ENCODE results near the gene PRR15. TPM values are rescaled to one million over a fixed set of nuclear protein-coding genes. Genes with fewer than 3 reads are reported as not detected.

The PRR15 gene
- total RNA-seq, 2 donors from 2014 or later = 2.7 to 3.7 TPM

- no peaks in the 10 kb centered on the region for H3K4me1 ChIP-seq (ENCODE audit: control insufficient read depth, insufficient read depth, low read length)
- no peaks in the 10 kb centered on the region for H3K36me3 ChIP-seq (ENCODE audit: control insufficient read depth, insufficient read depth, low read length)
- no peak overlapping the region for H3K27ac ChIP-seq (ENCODE audit: low read depth, low read length)
- Mint-ChIP-seq H3K4me1 (peaks cover 10% of the 10 kb centered on the region), H3K36me3 (ENCODE audit: low read depth) (peaks cover 3% of the 10 kb centered on the region), H3K27me3 (ENCODE audit: insufficient read depth) (peaks cover 2% of the 10 kb centered on the region), H3K9me3 (peaks cover 10% of the 10 kb centered on the region), H3K4me3 (no peak overlapping the region), H3K27ac (no peak overlapping the region)
- TF ChIP-seq CTCF (conservative IDR thresholded peaks at IDR 0.05) = no peak
- peaks cover 7% of the 10 kb centered on the region for H3K9me3 ChIP-seq (ENCODE audit: control insufficient read depth, low read length)
- WGBS, 2 experiments (ENCODE audit: insufficient coverage in 1 of 2, insufficient read length in 1 of 2) = 94% methylated on average over 2 of the region's 2 CpGs; no CpG with 5 or more reads in 1 of the 2 experiments
- H3K27me3 ChIP-seq (ENCODE audit: control insufficient read depth, insufficient read depth, low read length, poor library complexity, severe bottlenecking) = no peaks in the 10 kb centered on the region
- H3K4me3 ChIP-seq (ENCODE audit: low read length) = no peak overlapping the region
- H3K9ac ChIP-seq (ENCODE audit: extremely low read depth, low read length, poor library complexity, severe bottlenecking) = no peak overlapping the region
- DNase-seq = no peak
Measured at GRCh38 chr7:29539471-29539870, 24.2 kb upstream of the PRR15 start.

- no peak overlapping the region for H3K27ac Mint-ChIP-seq
- DNase-seq = no peak
- TF ChIP-seq CTCF (conservative IDR thresholded peaks at IDR 0.05) = no peak
Measured at GRCh38 chr7:29547421-29547820, 16.2 kb upstream of the PRR15 start.

GRCh38 chr7:29548823-29549222, 14.8 kb upstream of the PRR15 start:
- Histone ChIP-seq H3K4me1 (ENCODE audit: control insufficient read depth, insufficient read depth, low read length) (no peaks in the 10 kb centered on the region), H3K9me3 (ENCODE audit: control insufficient read depth, low read length) (peaks cover 5% of the 10 kb centered on the region), H3K4me3 (ENCODE audit: low read length) (no peak overlapping the region), H3K27me3 (ENCODE audit: control insufficient read depth, insufficient read depth, low read length, poor library complexity, severe bottlenecking) (no peaks in the 10 kb centered on the region), H3K27ac (ENCODE audit: low read depth, low read length) (no peak overlapping the region), H3K36me3 (ENCODE audit: control insufficient read depth, insufficient read depth, low read length) (no peaks in the 10 kb centered on the region), H3K9ac (ENCODE audit: extremely low read depth, low read length, poor library complexity, severe bottlenecking) (no peak overlapping the region)
- Mint-ChIP-seq H3K9me3 (peaks cover 4% of the 10 kb centered on the region), H3K4me3 (no peak overlapping the region), H3K4me1 (no peaks in the 10 kb centered on the region), H3K27ac (no peak overlapping the region), H3K27me3 (ENCODE audit: insufficient read depth) (no peaks in the 10 kb centered on the region), H3K36me3 (ENCODE audit: low read depth) (peaks cover under 1% of the 10 kb centered on the region)
- WGBS, 2 experiments (ENCODE audit: insufficient coverage in 1 of 2, insufficient read length in 1 of 2) = 98 to 100% methylated on average over 2 to 4 of the region's 4 CpGs
- DNase-seq = no peak
- no peak for TF ChIP-seq CTCF (conservative IDR thresholded peaks at IDR 0.05)

More at GRCh38 chr7:29547421-29547820, 16.2 kb upstream of the PRR15 start:
- Histone ChIP-seq H3K36me3 (ENCODE audit: control insufficient read depth, insufficient read depth, low read length) (no peaks in the 10 kb centered on the region), H3K9me3 (ENCODE audit: control insufficient read depth, low read length) (peaks cover 10% of the 10 kb centered on the region), H3K27ac (ENCODE audit: low read depth, low read length) (no peak overlapping the region), H3K4me1 (ENCODE audit: control insufficient read depth, insufficient read depth, low read length) (no peaks in the 10 kb centered on the region), H3K27me3 (ENCODE audit: control insufficient read depth, insufficient read depth, low read length, poor library complexity, severe bottlenecking) (no peaks in the 10 kb centered on the region), H3K9ac (ENCODE audit: extremely low read depth, low read length, poor library complexity, severe bottlenecking) (no peak overlapping the region), H3K4me3 (ENCODE audit: low read length) (no peak overlapping the region)
- H3K4me1 Mint-ChIP-seq = no peaks in the 10 kb centered on the region
- H3K27me3 Mint-ChIP-seq (ENCODE audit: insufficient read depth) = peaks cover 2% of the 10 kb centered on the region
- peaks cover 3% of the 10 kb centered on the region for H3K36me3 Mint-ChIP-seq (ENCODE audit: low read depth)
- 79 to 100% methylated on average over 3 of the region's 3 CpGs for WGBS, 2 experiments (ENCODE audit: insufficient coverage in 1 of 2, insufficient read length in 1 of 2)
- no peak overlapping the region for H3K4me3 Mint-ChIP-seq
- peaks cover 10% of the 10 kb centered on the region for H3K9me3 Mint-ChIP-seq

Measured in endodermal cell (in vitro differentiated cells).